NCI-H146 treated with DMSO at 0.1 percent for 48 hours (cell line): ENCODE results near the gene DGKI.
"Not testable (repeated sequence)": the region's sequence is repeated elsewhere in the genome, so short reads cannot be mapped to it uniquely, and the experiment has no call there.

Experiments used
- DNase-seq: peaks from one replicate; lab custom pipeline; 2025; ENCODE audit not compliant: unreplicated experiment; lab: John Stamatoyannopoulos, UW

Gene DGKI

DNA sequence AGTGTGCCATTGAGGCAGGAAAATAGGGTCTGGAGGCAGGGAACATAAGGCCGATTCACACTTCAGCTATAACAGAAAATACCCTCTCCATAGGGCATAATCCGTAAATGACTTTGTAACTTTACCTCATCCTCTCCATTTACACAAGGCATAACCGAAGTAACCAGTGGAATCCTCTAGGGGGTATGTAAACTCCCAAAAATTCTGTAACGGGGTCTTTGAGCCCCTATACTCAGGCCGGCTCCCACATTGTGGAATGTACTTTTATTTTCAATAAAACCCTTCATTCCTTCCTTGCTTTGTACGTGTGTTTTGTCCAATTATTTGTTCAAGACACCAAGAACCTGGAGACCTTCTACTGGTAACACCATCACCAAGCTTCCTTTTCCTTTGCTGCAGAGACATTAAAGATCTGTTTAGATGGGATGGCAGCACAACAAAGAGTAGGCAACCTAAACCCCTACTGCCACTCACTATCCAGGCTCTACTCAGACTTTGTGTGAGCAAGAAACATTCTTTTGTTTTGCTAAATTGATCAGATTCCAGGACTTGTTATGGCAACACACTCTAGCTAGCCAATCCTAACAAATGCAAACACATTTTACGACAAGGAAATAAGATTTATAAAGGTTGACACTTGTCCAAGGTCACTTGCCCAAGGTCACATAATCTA lies 99.3 kb downstream of the DGKI start:
- no peak for DNase-seq

DNA sequence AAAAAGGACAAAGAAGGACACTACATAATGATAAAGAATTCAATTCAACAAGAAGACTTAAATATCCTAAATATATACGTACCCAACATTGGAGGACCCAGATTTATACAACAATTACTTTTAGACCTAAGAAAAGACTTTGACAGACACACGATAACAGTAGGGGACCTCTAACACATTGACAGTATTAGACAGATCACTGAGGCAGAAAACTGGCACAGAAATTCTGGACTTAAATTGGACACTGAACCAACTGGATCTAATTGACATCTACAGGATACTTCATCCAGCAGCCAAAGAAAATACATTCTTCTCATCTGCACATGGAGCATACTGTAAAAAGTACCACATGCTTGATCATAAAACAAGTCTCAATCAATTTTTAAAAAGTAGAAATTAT lies 103.8 kb downstream of the DGKI start:
- DNase-seq = no peak

DNA sequence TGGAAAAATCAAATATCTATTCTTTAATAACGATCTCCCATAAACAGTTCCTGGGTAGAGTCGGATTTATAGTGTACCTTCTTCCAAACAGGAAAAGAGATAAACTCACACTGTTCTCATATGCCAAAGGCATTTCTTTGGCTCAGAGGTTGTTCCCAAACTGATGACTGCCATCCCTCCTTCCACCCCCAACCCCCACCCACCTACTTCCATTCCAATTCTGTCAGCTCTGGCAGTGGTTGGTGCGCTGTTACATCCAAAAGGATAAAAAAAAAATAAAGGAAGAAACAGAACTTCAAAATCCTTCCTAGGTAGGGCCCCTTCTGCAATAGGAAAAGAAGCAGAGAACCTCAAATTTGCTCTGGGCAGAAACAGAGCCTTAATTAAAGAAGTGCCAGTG lies 104.7 kb downstream of the DGKI start:
- DNase-seq = no peak

DNA sequence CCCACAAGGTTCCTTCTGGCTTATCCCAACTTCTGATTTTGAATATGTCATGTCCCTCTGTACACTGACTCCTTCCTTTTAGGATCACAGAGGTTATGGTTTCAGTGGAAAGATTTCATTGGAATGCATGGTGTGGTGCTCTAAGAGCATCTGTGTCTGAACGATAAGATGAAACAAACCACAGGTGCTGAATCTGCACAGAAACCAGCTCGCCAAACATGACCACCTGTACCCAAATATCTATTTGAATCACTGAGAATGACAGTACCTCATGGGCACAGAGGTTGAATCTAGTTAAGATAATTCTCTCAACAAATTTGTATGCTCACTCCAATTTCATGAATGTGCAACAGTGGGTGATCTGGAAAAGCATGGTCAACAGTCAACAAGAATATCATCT lies 105.3 kb downstream of the DGKI start:
- DNase-seq = no peak

DNA sequence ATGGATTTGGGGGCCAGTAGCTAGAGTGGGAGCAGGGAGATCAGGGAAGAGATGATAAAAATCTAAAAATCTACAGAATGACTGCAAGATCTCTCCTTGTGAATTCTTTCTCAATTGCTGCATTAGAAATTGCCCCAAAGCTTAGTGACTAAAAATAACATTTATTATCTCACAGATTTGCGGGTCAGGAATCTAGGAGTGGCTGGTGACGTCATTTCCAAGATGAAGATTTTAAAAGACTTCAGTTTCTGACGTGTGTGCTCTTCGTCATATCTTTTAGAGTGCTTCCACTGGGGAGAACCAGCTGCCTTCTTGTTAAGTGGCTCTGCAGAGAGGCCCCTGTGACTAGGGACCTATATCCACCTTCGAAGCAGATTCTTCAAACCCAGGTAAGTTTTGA lies 112.6 kb downstream of the DGKI start:
- no peak for DNase-seq

DNA sequence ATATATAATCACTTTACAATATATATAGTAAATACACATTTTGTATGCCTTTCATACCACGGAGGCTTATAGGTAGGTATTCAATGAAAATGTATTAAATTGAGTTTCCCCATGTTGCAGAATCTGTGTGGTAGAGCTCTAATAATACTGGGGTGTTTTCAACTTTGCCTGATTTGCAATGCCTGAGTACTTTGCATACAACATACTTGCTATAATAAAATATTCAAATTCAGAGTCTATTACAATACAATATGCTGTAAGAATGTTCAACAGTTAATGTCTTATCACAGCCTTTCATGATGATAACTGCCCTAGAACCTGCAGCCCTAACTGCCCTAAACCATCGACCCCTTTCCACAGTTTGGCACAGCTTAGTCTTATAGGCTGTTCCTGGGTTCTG lies 114.6 kb downstream of the DGKI start:
- DNase-seq = no peak

DNA sequence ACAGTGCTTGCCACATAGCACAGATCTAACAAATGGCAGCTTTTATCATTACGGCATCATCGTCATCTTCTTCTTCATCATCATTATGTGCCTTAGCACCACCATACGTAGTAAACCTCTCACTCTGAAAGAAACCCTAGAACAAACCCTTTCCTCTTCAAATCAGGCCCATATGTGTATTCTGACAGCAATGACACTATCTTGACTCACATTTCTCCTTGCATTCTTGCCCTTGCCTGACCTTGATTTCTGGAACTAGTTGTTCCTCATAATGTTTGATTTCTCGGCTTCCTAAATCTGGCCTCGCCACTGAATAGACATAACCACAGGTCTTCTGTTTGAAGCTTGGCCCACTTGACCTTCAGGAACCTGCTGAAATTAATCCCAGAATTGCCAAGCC lies 115.3 kb downstream of the DGKI start:
- no peak for DNase-seq

DNA sequence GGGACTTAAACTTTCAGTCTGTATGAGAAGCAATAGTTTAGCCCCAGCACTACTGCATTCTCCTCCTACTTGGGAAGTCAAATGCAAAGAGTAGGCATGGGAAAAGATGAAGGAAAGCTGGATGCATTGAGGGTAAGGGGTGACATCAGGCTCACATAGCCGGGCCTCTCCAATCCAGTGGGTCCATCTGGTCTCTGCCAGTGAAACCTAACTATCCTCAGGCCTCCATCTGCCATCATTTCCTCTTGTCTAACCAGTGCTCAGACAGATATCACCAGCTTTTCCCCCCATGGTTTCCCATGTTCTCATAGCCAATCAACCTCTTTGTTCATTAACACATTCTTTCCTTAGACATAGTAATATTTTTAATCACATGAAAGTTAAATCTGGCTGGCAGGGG lies 118.3 kb downstream of the DGKI start:
- DNase-seq = no peak

DNA sequence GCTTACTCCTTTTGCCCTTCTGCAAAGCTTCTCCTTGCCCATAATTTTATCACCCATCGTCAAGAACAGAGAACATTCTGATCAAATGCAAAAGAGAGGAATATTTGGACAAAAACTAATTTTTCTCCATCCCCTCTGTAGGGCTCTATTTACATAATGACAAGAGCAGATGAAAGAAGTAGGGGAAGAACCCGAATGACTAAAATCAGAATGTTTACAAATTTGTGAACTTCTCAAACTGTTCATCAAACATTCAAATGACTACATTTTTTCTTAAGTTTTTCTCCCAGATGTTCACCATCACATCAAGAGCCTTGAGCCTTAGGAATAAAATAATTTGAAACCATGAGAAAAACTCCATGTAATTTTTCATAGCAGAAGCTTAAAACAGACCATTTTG lies 119.4 kb downstream of the DGKI start:
- DNase-seq = no peak

DNA sequence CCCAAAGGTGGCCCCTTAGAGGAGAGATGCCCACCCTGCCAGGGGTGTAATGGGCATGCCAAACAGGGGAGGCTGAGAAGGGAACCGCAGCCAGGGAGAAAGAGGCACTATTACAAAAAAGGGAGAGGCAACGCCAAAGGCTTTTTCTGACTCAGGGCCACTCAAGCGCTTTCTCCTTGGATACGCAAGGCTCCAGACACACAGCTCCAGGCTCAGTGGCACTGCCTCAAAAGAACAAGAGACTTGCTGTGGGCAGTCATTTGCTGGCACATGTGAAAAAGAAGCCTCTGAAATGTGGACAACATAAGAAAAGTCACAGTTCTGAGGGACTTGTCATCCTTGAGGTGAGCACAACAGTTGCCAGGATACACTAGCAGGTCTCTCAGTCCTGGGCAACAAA lies 128.4 kb downstream of the DGKI start:
- no peak for DNase-seq

DNA sequence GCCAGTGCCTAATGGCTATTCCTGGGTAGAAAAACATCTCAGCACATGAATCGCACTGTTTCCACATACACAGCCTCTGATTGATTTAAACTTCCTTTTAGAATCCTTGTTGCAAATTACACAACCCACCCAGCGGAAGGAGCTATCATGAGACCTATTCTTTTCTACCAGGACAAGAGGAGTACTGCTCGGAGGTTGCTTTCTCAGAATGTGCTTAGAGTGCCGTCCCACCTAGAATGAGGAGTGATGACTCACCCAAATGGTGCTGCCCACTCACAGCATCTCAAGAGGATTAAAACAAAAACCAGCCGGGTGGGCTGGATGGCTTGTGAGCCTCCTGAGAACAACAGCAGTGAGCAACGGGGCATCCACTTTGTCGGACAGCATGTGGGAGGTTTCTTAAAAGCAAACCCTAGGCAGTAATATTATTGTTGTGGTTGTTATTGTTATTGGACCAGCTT lies 128.9 kb downstream of the DGKI start:
- no peak for DNase-seq

DNA sequence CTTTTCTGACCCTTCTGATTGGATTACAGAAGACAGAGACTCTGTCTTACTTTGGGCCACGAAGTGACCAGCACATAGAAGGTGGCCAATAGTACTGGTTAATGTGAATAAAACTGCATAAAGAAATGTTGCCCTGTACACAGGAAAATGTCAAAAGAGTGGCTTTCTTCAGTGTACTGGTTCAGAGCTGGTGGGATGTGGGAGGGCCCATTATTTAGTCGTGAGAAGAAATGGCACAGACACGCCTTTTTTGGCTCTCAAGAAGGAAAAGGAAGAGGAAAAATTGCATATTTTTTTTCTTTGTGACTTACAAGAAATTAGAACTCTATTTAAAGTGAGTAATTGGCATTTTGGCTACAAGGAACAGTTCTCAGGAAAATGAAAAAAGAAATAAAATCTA lies 129.7 kb downstream of the DGKI start:
- no peak for DNase-seq

DNA sequence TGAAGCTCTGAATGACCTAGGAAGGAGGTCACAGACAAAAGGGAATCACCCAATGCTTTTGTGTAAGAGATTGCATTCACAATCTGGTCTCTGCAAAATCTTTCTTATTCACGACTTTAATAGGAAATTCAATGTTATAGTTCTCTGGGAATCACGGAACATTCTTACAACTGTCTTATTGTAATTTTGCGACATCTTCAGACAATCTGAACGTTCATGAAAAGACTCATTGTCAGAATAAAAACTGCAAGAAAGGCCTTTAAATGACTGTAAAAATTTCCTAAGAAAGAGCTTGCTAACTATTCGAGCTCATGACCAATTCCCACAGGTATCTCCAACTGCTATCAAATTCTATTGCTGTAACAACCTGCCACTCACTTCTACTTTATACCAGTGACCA lies 130.7 kb downstream of the DGKI start:
- DNase-seq = no peak

DNA sequence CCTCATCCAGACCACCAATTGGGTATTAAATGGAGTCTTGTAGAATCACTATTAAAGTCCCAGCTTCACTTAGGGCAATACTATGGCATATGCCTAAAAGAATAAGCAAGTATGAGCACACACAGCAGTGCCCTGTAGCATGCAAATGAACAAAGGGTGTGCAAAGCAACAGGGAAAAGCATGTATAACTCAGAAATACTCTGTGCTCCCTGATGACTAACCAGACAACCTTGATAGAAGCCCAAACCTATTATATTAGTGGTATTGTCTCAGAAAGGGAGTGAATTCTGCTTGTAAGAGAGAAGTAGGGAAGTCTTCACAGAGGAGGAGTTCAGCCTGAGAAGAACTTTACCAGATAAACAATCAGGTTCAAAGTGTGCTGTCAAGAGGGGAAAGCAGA lies 131.2 kb downstream of the DGKI start:
- no peak for DNase-seq

DNA sequence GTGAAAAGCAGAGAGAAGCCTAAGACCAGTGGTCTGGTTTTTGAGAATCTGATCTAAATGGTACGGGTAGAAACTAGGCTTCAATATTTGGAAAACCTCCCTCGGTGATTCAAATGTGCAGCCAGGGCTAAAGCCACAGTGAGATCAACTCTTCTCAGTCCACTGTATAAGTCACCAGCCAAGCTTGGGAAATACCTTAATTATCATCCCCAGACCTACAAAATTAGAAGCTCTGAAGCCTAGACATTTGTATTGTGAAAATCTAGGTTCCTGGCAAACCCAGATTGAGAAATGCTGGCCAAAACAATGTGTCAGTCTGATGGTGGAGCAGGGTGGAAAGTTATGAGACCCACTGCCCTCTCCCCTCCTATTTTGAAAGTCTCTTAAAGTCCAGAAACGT lies 131.7 kb downstream of the DGKI start:
- no peak for DNase-seq

DNA sequence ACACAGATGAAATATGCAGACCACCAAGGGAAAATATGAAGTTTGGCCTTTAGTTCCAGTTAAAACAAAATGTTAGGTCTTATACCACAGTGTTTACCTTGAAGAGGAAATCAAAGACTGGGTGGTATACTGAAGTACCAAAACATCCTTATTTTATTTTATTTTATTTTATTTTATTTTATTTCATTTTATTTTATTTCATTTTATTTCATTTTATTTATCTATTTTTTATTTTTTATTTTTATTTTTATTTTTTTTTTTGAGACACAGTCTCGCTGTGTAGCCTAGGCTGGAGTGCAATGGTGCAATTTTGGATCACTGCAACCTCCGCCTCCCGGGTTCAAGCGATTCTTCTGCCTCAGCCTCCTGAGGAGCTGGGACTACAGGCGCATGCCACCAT lies 140.4 kb downstream of the DGKI start:
- not testable (repeated sequence) for DNase-seq

DNA sequence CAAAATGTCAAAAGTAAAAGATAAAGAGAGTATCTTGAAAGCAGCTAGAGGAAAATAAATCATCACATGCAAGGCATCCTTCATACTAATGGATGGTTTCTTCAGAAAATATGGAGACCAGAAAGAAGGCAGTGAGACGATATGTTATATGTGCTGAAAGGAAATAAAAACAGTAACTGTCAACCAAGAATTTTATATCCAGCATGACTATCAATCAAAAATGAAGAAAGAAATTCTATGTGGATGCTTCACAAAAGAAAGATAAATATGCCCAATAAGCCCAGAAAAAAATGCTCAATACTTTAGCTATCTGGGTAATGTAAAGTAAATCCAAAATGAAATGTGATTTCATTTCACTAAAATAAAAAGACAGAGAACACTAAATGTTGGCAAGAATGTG lies 142.1 kb downstream of the DGKI start:
- no peak for DNase-seq

DNA sequence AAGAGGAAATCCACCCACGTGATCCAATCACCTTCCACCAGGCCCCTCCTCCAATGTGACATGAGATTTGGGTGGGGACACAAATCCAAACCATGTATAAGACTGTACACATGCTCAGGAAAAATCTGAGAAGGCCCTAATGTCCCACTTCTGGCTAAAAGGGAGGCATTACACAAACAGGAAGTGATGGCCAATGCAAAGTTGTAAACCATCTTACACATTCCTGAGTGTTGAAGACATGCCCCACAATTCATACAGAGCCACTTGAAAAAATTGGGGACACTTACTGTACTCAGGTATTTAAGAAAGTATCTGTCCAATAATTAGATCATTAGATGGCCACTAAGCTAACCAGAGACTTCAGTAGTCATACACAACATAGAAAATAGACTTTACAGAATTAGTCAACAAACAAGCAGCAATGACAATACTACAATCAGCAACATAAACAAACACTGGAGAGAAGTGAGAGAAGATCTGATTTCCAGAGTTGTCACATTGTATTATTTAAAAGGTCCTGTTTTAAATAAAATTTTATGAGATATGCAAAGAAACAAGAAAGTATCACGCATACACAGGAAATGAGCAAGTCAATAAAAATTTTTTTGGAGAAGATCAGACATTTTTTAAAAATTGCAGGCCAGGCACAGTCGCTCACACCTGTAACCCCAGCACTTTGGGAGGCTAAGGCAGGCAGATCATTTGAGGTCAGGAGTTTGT lies 143.3 kb downstream of the DGKI start:
- DNase-seq = no peak

DNA sequence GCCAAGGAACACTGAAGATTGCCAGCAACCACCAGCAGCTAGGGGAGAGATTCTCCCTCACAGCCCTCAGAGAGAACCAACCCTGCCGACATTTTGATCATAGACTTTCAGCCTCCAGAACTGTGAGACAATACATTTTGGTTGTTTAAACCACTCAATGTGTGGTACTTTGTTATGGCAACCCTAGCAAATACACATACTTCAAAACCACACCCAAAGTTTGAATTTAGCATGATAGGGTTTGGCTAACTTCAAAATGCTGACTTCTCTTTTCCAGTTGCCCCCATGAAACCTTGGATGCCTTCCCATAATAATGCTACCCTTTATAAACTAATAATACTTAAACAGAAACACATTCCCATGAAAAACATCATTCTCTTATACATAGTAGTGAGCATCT lies 149.8 kb downstream of the DGKI start:
- DNase-seq = no peak

DNA sequence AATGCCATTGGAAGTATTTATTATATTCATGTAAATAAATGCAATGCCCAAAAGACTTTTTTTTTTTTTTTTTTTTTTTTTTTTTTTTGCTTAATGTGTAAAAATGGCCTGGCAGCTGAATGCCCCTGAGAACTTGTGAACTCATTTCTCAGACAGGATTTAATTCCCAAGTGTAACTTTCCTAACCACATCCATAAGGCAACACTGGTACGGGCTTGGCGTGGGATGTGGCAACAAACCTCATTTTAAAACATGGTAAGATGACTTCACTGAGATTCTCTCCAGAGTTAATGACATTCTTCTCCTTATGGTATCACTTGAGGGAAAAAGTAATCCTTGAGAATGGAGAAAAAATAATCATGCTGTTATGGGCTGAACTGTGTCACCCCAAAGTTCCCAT lies 150.4 kb downstream of the DGKI start:
- DNase-seq = no peak

DNA sequence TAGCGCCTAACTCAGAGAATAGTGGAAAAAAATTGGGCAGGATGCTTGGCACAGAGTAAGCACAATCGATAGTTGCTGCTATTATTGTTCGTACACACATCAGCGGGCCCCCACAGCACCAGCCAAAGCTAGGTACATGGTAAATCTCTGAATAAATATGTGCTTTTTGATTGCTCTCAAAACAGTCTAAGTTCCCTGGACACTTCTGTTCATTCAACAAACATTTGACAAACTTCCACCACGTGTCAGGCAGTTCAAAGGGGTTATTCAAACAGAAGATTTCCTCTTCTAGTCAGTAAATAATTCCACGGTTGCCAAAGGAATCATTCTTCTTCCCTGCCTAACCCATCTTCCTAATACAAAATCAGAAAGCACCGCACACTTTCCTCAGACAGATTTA lies 150.8 kb downstream of the DGKI start:
- peak; percentile 24 for DNase-seq

DNA sequence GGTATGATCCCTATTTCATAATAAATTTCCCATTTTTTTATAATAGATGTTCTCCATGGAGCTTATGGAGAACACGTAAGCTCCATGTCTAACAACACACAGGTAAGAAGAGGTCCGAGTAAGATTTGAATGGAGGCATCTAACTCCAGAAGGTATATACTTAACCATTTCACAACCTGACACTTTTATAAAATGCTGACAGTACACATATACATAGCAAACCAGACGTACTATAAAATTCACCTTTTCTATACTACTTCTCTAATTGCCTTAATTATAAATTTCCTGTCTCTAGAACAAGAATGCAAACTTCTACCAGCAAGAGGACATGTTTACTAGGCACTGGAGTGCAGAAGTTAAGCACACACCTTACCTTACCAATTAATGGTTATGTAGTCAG lies 151.3 kb downstream of the DGKI start:
- DNase-seq = no peak

DNA sequence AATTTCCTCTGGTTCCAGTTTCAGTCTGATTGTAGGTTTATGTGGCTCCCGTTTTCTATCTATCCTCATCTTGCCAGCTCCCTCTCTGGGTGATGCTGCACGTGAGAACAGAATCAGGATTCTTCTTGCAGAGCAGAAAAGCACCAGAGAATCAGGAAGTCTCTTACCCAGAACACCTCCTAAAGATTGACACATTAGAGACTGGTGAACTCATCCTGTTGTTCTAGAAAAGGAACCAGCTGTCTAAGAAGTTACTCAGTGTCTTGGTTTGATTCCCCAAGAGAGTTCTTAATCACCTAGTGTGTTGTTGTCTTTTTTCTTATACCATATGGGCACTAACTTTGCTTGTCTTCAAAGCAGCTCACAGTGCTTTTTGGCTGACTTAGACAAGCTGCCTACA lies 152.4 kb downstream of the DGKI start:
- no peak for DNase-seq
